Immature natural killer cell (primary cell): ENCODE data around the gene ZNF92. TPM values are rescaled to one million over a fixed set of nuclear protein-coding genes. Genes with fewer than 3 reads are reported as not detected.
A peak's percentile ranks its signal among the peaks of the same experiment; 100 is the strongest.
"Not testable (repeated sequence)": the region's sequence is repeated elsewhere in the genome, so short reads cannot be mapped to it uniquely, and the experiment has no call there.

Experiments used
- DNase-seq, 3 donors: peaks; one replicate each; pipeline ENCODE4 v3.0.0; 2022; ENCODE audit warnings: mixed read lengths in 1 of 3
- H3K27ac Mint-ChIP-seq, 6 donors: one replicate each; pipeline ENCODE4 v1.8.0; 2020; ENCODE audit warnings: mixed read lengths in 6 of 6, mild to moderate bottlenecking in 5 of 6, inconsistent platforms in 4 of 6, moderate library complexity in 3 of 6
- H3K27me3 Mint-ChIP-seq, 3 donors: one replicate each; pipeline ENCODE4 v1.8.0; 2020 to 2021; ENCODE audit warnings: low read depth in 3 of 3, mild to moderate bottlenecking in 3 of 3, mixed read lengths in 3 of 3, moderate library complexity in 3 of 3, inconsistent platforms in 1 of 3
- H3K36me3 Mint-ChIP-seq, 3 donors: one replicate each; pipeline ENCODE4 v1.8.0; 2020; ENCODE audit warnings: mixed read lengths in 3 of 3, inconsistent platforms in 2 of 3, mild to moderate bottlenecking in 2 of 3
- H3K4me1 Mint-ChIP-seq, 2 donors: one replicate each; pipeline ENCODE4 v1.8.0; 2020; ENCODE audit warnings: inconsistent platforms in 2 of 2, mild to moderate bottlenecking in 2 of 2, mixed read lengths in 2 of 2, moderate library complexity in 1 of 2
- H3K4me3 Mint-ChIP-seq, 5 donors: one replicate each; pipeline ENCODE4 v1.8.0; 2020; ENCODE audit warnings: mild to moderate bottlenecking in 5 of 5, mixed read lengths in 5 of 5, inconsistent platforms in 3 of 5, moderate library complexity in 3 of 5
- H3K9me3 Mint-ChIP-seq, 6 donors: one replicate each; pipeline ENCODE4 v1.8.0; 2020; ENCODE audit warnings: mild to moderate bottlenecking in 6 of 6, mixed read lengths in 6 of 6, inconsistent platforms in 4 of 6, moderate library complexity in 3 of 6
- polyA plus RNA-seq, 3 donors: library from polyadenylated mRNA; unstranded; fragments of 300-500 nt; fragmentation: Illumina TruSeq; gene quantifications; one replicate each; pipeline ENCODE4 v1.2.3, GENCODE V29; 2021

ZNF92 gene
- polyA plus RNA-seq, 3 donors from 2014 or later = 13.1 to 14.4 (median 14.1) TPM

GRCh38 chr7:65390588-65390987 lies 16.9 kb downstream of the ZNF92 start:
- H3K9me3 Mint-ChIP-seq = no peaks in the 10 kb centered on the region
- H3K36me3 Mint-ChIP-seq = peaks cover 16 to 31% (median 19%) of the 10 kb centered on the region in 3 donors
- peaks cover 27 to 68% of the 10 kb centered on the region in 2 donors for H3K4me1 Mint-ChIP-seq
- peak overlapping the region in 3 of 6 donors; percentile 17 to 60 (median 46) for H3K27ac Mint-ChIP-seq
- no peak overlapping the region for H3K4me3 Mint-ChIP-seq
- no peaks in the 10 kb centered on the region for H3K27me3 Mint-ChIP-seq
- no peak for DNase-seq

- Mint-ChIP-seq H3K9me3 (peaks cover 0 to 23% (median 7%) of the 10 kb centered on the region in 6 donors), H3K36me3 (peaks cover 39 to 44% (median 44%) of the 10 kb centered on the region in 3 donors), H3K27ac (no peak overlapping the region), H3K27me3 (peaks cover 0 to 4% (median 0%) of the 10 kb centered on the region in 3 donors), H3K4me3 (no peak overlapping the region), H3K4me1 (peaks cover 28 to 53% of the 10 kb centered on the region in 2 donors)
- no peak for DNase-seq
These were observed 24.1 kb downstream of the ZNF92 start for GRCh38 chr7:65397730-65398142.

GRCh38 chr7:65398671-65399070 lies 25.0 kb downstream of the ZNF92 start:
- Mint-ChIP-seq H3K9me3 (peaks cover under 1 to 32% (median 15%) of the 10 kb centered on the region in 6 donors), H3K36me3 (peaks cover 34 to 40% (median 40%) of the 10 kb centered on the region in 3 donors), H3K4me1 (peaks cover 26 to 46% of the 10 kb centered on the region in 2 donors)
- not testable (repeated sequence) for H3K27me3 Mint-ChIP-seq, H3K4me3 Mint-ChIP-seq, H3K27ac Mint-ChIP-seq, DNase-seq

- not testable (repeated sequence) for H3K27ac Mint-ChIP-seq, DNase-seq, H3K27me3 Mint-ChIP-seq, H3K4me3 Mint-ChIP-seq
- Mint-ChIP-seq H3K36me3 (peaks cover 38 to 40% (median 40%) of the 10 kb centered on the region in 3 donors), H3K9me3 (peaks cover 5 to 36% (median 19%) of the 10 kb centered on the region in 6 donors), H3K4me1 (peaks cover 23 to 42% of the 10 kb centered on the region in 2 donors)
These were observed 25.4 kb downstream of the ZNF92 start for GRCh38 chr7:65399101-65399500.

GRCh38 chr7:65404020-65404419 lies 30.4 kb downstream of the ZNF92 start:
- H3K36me3 Mint-ChIP-seq = peaks cover 27 to 37% (median 28%) of the 10 kb centered on the region in 3 donors
- no peak overlapping the region for H3K4me3 Mint-ChIP-seq
- no peak for DNase-seq
- H3K4me1 Mint-ChIP-seq = no peaks in the 10 kb centered on the region
- H3K27ac Mint-ChIP-seq = no peak overlapping the region
- peaks cover 22 to 71% (median 52%) of the 10 kb centered on the region in 6 donors for H3K9me3 Mint-ChIP-seq
- peaks cover 0 to 7% (median 3%) of the 10 kb centered on the region in 3 donors for H3K27me3 Mint-ChIP-seq

- Mint-ChIP-seq H3K36me3 (peaks cover 8 to 20% (median 10%) of the 10 kb centered on the region in 3 donors), H3K9me3 (peaks cover 24 to 59% (median 50%) of the 10 kb centered on the region in 6 donors)
- DNase-seq, H3K27me3 Mint-ChIP-seq, H3K4me3 Mint-ChIP-seq, H3K4me1 Mint-ChIP-seq, H3K27ac Mint-ChIP-seq: not testable (repeated sequence)
These were observed 33.1 kb downstream of the ZNF92 start for GRCh38 chr7:65406706-65407105.

- peaks cover 19 to 42% (median 39%) of the 10 kb centered on the region in 6 donors for H3K9me3 Mint-ChIP-seq
- no peak overlapping the region for H3K4me3 Mint-ChIP-seq
- no peak overlapping the region for H3K27ac Mint-ChIP-seq
- peaks cover 5 to 20% (median 7%) of the 10 kb centered on the region in 3 donors for H3K36me3 Mint-ChIP-seq
- H3K4me1 Mint-ChIP-seq = no peaks in the 10 kb centered on the region
- DNase-seq = no peak
- H3K27me3 Mint-ChIP-seq = peaks cover 0 to 4% (median 1%) of the 10 kb centered on the region in 3 donors
These were observed 35.7 kb downstream of the ZNF92 start for GRCh38 chr7:65409363-65409762.

- no peak for DNase-seq
- H3K27me3 Mint-ChIP-seq = peaks cover 0 to 2% (median 1%) of the 10 kb centered on the region in 3 donors
- H3K27ac Mint-ChIP-seq = no peak overlapping the region
- peaks cover 20 to 33% (median 23%) of the 10 kb centered on the region in 6 donors for H3K9me3 Mint-ChIP-seq
- H3K4me3 Mint-ChIP-seq = no peak overlapping the region
- peaks cover 5 to 13% (median 5%) of the 10 kb centered on the region in 3 donors for H3K36me3 Mint-ChIP-seq
- H3K4me1 Mint-ChIP-seq = no peaks in the 10 kb centered on the region
These were observed 37.6 kb downstream of the ZNF92 start for GRCh38 chr7:65411249-65411648.

GRCh38 chr7:65422670-65423069 lies 49.0 kb downstream of the ZNF92 start:
- Mint-ChIP-seq H3K4me1 (no peaks in the 10 kb centered on the region), H3K27me3 (peaks cover 2 to 5% (median 4%) of the 10 kb centered on the region in 3 donors), H3K4me3 (no peak overlapping the region), H3K27ac (no peak overlapping the region), H3K36me3 (peaks cover 7 to 10% (median 10%) of the 10 kb centered on the region in 3 donors), H3K9me3 (peaks cover 19 to 47% (median 35%) of the 10 kb centered on the region in 6 donors)
- no peak for DNase-seq

- not testable (repeated sequence) for DNase-seq, H3K4me1 Mint-ChIP-seq, H3K27ac Mint-ChIP-seq, H3K4me3 Mint-ChIP-seq, H3K27me3 Mint-ChIP-seq
- Mint-ChIP-seq H3K9me3 (peaks cover 19 to 47% (median 35%) of the 10 kb centered on the region in 6 donors), H3K36me3 (peaks cover 7 to 10% (median 10%) of the 10 kb centered on the region in 3 donors)
These were observed 49.6 kb downstream of the ZNF92 start for GRCh38 chr7:65423286-65423685.

GRCh38 chr7:65429642-65430343 lies 56.1 kb downstream of the ZNF92 start:
- H3K27me3 Mint-ChIP-seq = peaks cover 0 to 2% (median 1%) of the 10 kb centered on the region in 3 donors

GRCh38 chr7:65430344-65431186 lies 56.9 kb downstream of the ZNF92 start:
- peaks cover 6 to 12% of the 10 kb centered on the region in 2 donors for H3K4me1 Mint-ChIP-seq
- H3K9me3 Mint-ChIP-seq = peaks cover 6 to 17% (median 16%) of the 10 kb centered on the region in 6 donors
- no peak for DNase-seq
- H3K4me3 Mint-ChIP-seq = no peak overlapping the region
- peaks cover 0 to 2% (median 2%) of the 10 kb centered on the region in 3 donors for H3K27me3 Mint-ChIP-seq
- peak overlapping the region in 1 of 6 donors; percentile 77 for H3K27ac Mint-ChIP-seq
- peaks cover 0 to 9% (median 6%) of the 10 kb centered on the region in 3 donors for H3K36me3 Mint-ChIP-seq

More at GRCh38 chr7:65429642-65430343, 56.1 kb downstream of the ZNF92 start:
- Mint-ChIP-seq H3K27ac (peak overlapping the region in 2 of 6 donors; percentile 40), H3K36me3 (peaks cover 0 to 12% (median 4%) of the 10 kb centered on the region in 3 donors), H3K4me1 (peaks cover 6 to 12% of the 10 kb centered on the region in 2 donors), H3K9me3 (peaks cover 9 to 25% (median 21%) of the 10 kb centered on the region in 6 donors), H3K4me3 (no peak overlapping the region)
- DNase-seq = no peak

GRCh38 chr7:65434307-65434706 lies 60.7 kb downstream of the ZNF92 start:
- peaks cover 0 to 5% (median 4%) of the 10 kb centered on the region in 3 donors for H3K36me3 Mint-ChIP-seq
- no peak for DNase-seq
- peak overlapping the region in 1 of 6 donors; percentile 3 for H3K27ac Mint-ChIP-seq
- H3K4me3 Mint-ChIP-seq = no peak overlapping the region
- H3K4me1 Mint-ChIP-seq = peaks cover 4 to 8% of the 10 kb centered on the region in 2 donors
- peaks cover 0 to 4% (median under 1%) of the 10 kb centered on the region in 6 donors for H3K9me3 Mint-ChIP-seq
- H3K27me3 Mint-ChIP-seq = peaks cover 2 to 5% (median 2%) of the 10 kb centered on the region in 3 donors
